ENCODE results near the gene NSMF. TPM values are rescaled to one million over a fixed set of nuclear protein-coding genes. Genes with fewer than 3 reads are reported as not detected.

The NSMF gene
- total and polyA plus RNA-seq, 8 donors, result 29.5 to 46.5 (median 36.3) TPM

DNA sequence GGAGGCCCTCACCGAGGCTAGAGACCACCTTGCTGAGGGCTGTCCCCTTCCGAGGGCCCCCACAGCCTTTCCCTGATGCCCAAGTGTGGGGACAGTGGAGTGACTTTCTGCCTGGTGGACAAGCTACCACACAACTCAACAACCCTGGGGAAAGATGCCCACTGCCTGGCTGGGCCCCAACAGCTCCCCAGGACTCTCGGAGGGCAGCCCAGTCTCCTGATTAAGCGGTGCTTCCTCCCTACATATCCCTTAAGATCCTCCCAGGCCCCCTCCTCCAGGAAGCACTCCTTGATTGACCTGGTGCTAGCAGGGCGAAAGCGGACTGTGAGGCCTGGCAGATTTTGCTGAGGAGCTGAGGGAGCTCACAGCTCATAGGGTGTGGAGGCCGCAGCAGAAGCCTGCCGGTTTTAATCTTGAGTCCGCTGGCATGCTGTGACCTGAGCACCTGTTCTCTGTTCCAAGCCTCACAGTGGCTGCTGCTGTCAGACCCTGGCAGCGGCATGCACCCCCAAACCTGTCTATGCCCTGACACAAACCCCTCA, 2.2 kb downstream of the NSMF start:
- H3K4me3 ChIP-seq, result no peak overlapping the region
- H3K9me3 ChIP-seq, result no peaks in the 10 kb centered on the region
- no peak overlapping the region for H3K27ac ChIP-seq
- H3K36me3 ChIP-seq, result peaks cover 0 to 16% of the 10 kb centered on the region in 2 donors
- peak in 2 of 4 donors; percentile 32 to 42 for DNase-seq
- TF ChIP-seq, protein P1, sequence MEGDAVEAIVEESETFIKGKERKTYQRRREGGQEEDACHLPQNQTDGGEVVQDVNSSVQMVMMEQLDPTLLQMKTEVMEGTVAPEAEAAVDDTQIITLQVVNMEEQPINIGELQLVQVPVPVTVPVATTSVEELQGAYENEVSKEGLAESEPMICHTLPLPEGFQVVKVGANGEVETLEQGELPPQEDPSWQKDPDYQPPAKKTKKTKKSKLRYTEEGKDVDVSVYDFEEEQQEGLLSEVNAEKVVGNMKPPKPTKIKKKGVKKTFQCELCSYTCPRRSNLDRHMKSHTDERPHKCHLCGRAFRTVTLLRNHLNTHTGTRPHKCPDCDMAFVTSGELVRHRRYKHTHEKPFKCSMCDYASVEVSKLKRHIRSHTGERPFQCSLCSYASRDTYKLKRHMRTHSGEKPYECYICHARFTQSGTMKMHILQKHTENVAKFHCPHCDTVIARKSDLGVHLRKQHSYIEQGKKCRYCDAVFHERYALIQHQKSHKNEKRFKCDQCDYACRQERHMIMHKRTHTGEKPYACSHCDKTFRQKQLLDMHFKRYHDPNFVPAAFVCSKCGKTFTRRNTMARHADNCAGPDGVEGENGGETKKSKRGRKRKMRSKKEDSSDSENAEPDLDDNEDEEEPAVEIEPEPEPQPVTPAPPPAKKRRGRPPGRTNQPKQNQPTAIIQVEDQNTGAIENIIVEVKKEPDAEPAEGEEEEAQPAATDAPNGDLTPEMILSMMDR (IDR thresholded peaks at IDR 0.05), result no peak
- peaks cover 0 to 16% of the 10 kb centered on the region in 2 donors for H3K27me3 ChIP-seq
- intact Hi-C loops (cut with DNase I), result no loop called here
- peaks cover 11 to 53% of the 10 kb centered on the region in 2 donors for H3K4me1 ChIP-seq
- ATAC-seq, result no peak

DNA sequence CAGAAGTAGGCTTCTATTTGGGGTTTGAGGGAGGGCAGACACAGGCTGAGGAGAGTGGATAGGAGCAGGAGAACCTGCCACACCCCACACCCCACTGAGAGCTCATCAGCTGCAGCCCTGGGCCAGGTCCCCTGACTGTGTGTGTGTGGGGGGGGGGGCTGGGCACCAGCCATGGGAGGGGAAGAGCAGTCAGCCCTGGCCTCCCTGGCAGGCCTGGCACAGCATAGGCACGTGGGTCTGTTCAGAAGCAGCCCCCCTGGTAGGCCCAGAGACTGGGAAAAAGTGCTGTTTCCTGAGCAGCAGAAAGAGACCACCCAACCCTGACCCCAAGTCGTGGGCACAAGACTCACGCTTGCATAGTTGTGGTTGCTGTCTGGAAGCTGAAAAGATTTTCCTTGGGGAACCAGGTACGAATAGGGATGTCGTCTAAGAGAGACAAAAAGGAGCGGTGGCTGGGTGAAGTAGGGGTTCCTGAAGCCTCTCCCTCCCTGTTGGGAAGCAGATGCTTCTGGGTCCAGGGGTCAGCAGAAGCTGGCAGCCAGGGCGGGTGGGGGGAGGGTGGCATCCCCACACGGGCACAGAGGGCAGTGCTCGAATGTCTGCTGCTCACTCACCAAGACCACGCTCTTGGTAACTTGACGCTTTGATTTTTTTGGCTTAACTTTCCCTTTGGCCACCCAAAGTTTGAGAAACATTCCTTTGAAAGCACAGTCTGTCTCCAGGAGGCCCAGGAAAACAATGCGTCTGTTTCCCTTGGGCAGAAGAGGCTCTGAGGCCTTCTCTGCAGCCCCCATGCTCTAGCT, 2.9 kb downstream of the NSMF start:
- Histone ChIP-seq H3K9me3 (no peaks in the 10 kb centered on the region), H3K27me3 (peaks cover 0 to 9% of the 10 kb centered on the region in 2 donors), H3K36me3 (peaks cover 0 to 16% of the 10 kb centered on the region in 2 donors), H3K4me3 (no peak overlapping the region), H3K4me1 (peaks cover 11 to 47% of the 10 kb centered on the region in 2 donors), H3K27ac (no peak overlapping the region)
- ATAC-seq (no peak), DNase-seq (peak in 2 of 4 donors; percentile 28 to 39)
- TF ChIP-seq, protein P1 (IDR thresholded peaks at IDR 0.05), result no peak
- intact Hi-C loops (cut with DNase I), result no loop called here

DNA sequence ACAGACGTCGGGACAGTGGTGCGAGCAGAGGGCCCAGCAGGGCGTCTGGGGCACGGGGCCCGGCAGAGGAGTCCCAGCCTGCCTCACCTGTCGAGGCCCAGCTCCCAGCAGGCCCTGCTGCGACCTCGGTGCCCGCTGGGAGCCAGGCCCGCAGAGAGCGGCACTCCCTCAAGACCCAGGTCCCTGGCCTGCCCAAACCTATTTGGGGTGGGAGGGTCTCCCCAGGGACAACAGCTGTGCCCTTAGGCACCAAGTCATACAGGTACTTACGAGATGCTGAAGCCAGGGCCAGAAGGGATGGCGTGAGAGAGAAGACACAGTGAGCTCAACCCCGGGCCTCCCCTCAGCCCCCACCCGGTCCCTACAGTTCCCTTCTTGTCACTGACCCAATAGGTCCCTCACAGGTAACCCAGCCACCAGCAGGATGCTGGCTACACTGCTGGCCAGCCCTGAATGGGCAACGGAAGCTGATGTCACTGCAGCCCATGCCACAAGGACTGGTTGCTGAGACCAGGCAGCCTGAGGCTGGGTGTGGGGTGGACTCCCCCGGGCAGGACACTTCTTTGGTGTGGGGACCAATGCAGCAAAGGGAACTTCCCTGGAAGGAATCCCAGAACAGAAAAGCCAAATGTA, 3.7 kb downstream of the NSMF start:
- peaks cover 0 to 9% of the 10 kb centered on the region in 2 donors for H3K27me3 ChIP-seq
- no peak for ATAC-seq
- peaks cover 0 to 16% of the 10 kb centered on the region in 2 donors for H3K36me3 ChIP-seq
- H3K4me1 ChIP-seq, result peaks cover 11 to 47% of the 10 kb centered on the region in 2 donors
- intact Hi-C loops (cut with DNase I), result no loop called here
- TF ChIP-seq, protein P1 (IDR thresholded peaks at IDR 0.05), result no peak
- no peak overlapping the region for H3K27ac ChIP-seq
- peak in 2 of 4 donors; percentile 32 to 65 for DNase-seq
- no peaks in the 10 kb centered on the region for H3K9me3 ChIP-seq
- H3K4me3 ChIP-seq, result no peak overlapping the region

DNA sequence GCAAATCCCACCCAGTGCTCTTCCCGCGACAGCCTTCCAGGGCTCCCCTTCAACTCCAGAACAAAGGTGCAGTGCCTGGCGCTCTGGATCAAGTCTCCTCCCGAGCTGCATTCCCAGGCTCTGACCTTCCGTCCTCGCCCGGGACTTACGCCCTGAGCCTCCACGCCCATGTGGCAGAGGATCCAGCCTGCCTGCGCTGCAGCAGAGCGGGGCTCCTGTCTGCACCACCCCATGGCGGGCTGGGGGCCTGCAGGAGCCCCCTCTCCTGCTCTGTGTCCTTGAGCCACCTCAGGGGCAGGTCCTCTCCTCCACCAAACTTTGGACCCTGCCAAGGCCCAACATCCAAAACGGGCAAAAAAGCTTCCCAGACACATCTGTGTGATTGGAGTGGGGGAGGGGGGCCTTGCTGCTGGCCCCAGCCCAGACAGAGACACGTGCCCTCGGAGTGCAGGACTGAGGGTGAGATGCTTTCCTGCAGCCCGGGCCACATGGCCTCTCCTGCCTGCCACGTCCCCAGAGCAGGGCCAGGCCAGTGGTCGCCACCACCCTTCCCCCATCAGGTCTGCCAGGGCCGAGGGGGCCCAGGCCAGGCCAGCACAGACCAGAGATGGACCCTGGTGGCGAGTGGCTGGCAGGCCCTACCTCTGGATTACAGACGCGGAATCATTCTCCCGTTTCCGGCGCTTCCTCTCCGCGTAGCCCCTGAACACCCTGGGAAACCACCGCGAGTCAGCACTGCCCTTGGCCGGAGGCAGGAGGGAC, 4.4 kb downstream of the NSMF start:
- peaks cover 11 to 47% of the 10 kb centered on the region in 2 donors for H3K4me1 ChIP-seq
- H3K27ac ChIP-seq, result peak overlapping the region; percentile 42 to 65
- TF ChIP-seq, protein P1 (IDR thresholded peaks at IDR 0.05), result no peak
- H3K36me3 ChIP-seq, result peaks cover 0 to 19% of the 10 kb centered on the region in 2 donors
- DNase-seq (peak in 3 of 4 donors; percentile 34 to 80 (median 55)), ATAC-seq (peak; percentile 22)
- H3K9me3 ChIP-seq, result no peaks in the 10 kb centered on the region
- intact Hi-C loops (cut with DNase I), result no loop called here
- H3K27me3 ChIP-seq, result peaks cover 0 to 9% of the 10 kb centered on the region in 2 donors
- peak overlapping the region; percentile 32 to 50 for H3K4me3 ChIP-seq
